H9 (cell line): ENCODE measurements around the gene SIAH2. TPM values are rescaled to one million over a fixed set of nuclear protein-coding genes. Genes with fewer than 3 reads are reported as not detected.
A peak's percentile ranks its signal among the peaks of the same experiment; 100 is the strongest.

Experiments
- DNase-seq: peaks from one replicate; pipeline ENCODE4 v3.0.0-alpha.2; 2017
- H2AFZ ChIP-seq: one replicate; pipeline ENCODE4 v1.6.1; 2013; ENCODE audit warnings: mild to moderate bottlenecking, low read length, control low read depth, moderate library complexity
- H2AK5ac ChIP-seq: 2 replicates; pipeline ENCODE4 v1.6.1; 2013; ENCODE audit warnings: low read length, control low read depth, mixed read lengths; ENCODE audit not compliant: insufficient read length
- H2BK120ac ChIP-seq: one replicate; pipeline ENCODE4 v1.6.1; 2013; ENCODE audit warnings: low read depth, mild to moderate bottlenecking, low read length, control low read depth, inconsistent platforms; ENCODE audit not compliant: poor library complexity, severe bottlenecking
- H2BK12ac ChIP-seq: 2 replicates; pipeline ENCODE4 v1.6.1; 2013; ENCODE audit warnings: low read length, control low read depth, mixed read lengths, low read depth; ENCODE audit not compliant: insufficient read length
- H2BK15ac ChIP-seq: 2 replicates; pipeline ENCODE4 v1.6.1; 2013; ENCODE audit warnings: low read depth, low read length, control low read depth
- H2BK20ac ChIP-seq: one replicate; pipeline ENCODE4 v1.6.1; 2013; ENCODE audit warnings: low read depth, mild to moderate bottlenecking, low read length, control low read depth, inconsistent platforms; ENCODE audit not compliant: poor library complexity, severe bottlenecking
- H2BK5ac ChIP-seq: 2 replicates; pipeline ENCODE4 v1.6.1; 2013; ENCODE audit warnings: low read length, control low read depth, mixed read lengths; ENCODE audit not compliant: insufficient read length
- H3K14ac ChIP-seq: 2 replicates; pipeline ENCODE4 v1.6.1; 2013; ENCODE audit warnings: low read length, control low read depth; ENCODE audit not compliant: insufficient read depth
- H3K18ac ChIP-seq: 2 replicates; pipeline ENCODE4 v1.6.1; 2013; ENCODE audit warnings: low read depth, mild to moderate bottlenecking, mixed read lengths, low read length, control low read depth; ENCODE audit not compliant: insufficient read length
- H3K23ac ChIP-seq: 2 replicates; pipeline ENCODE4 v1.6.1; 2013; ENCODE audit warnings: low read length, control low read depth, mixed read lengths, low read depth; ENCODE audit not compliant: insufficient read length
- H3K23me2 ChIP-seq: 2 replicates; pipeline ENCODE4 v1.6.1; 2013; ENCODE audit warnings: low read depth, mild to moderate bottlenecking, mixed read lengths, low read length, control low read depth; ENCODE audit not compliant: insufficient read length, poor library complexity, severe bottlenecking
- H3K27ac ChIP-seq: 2 replicates; pipeline ENCODE4 v1.5.1; 2013; ENCODE audit warnings: low read length, control low read depth, mixed read lengths, low read depth; ENCODE audit not compliant: insufficient read length
- H3K27me3 ChIP-seq: 2 replicates; pipeline ENCODE4 v1.6.1; 2013; ENCODE audit warnings: low read length, control low read depth, inconsistent platforms; ENCODE audit not compliant: insufficient read depth
- H3K4ac ChIP-seq: 2 replicates; pipeline ENCODE4 v1.6.1; 2013; ENCODE audit warnings: low read depth, mild to moderate bottlenecking, control low read depth, inconsistent platforms, low read length, moderate library complexity
- H3K4me1 ChIP-seq: 2 replicates; pipeline ENCODE4 v1.6.1; 2013; ENCODE audit warnings: low read length, control low read depth, inconsistent platforms; ENCODE audit not compliant: insufficient read depth
- H3K4me2 ChIP-seq: 2 replicates; pipeline ENCODE4 v1.6.1; 2013; ENCODE audit warnings: low read length, control low read depth, mixed read lengths; ENCODE audit not compliant: insufficient read length, insufficient read depth
- H3K56ac ChIP-seq: 2 replicates; pipeline ENCODE4 v1.6.1; 2013; ENCODE audit warnings: low read depth, mild to moderate bottlenecking, mixed read lengths, low read length, control low read depth; ENCODE audit not compliant: insufficient read length
- H3K79me1 ChIP-seq: 2 replicates; pipeline ENCODE4 v1.6.1; 2013; ENCODE audit warnings: low read depth, mild to moderate bottlenecking, moderate library complexity, low read length, control low read depth, inconsistent platforms; ENCODE audit not compliant: insufficient read depth, poor library complexity, severe bottlenecking
- H3K79me2 ChIP-seq: 2 replicates; pipeline ENCODE4 v1.6.1; 2013; ENCODE audit warnings: low read length, control low read depth, inconsistent platforms; ENCODE audit not compliant: insufficient read depth
- H3K9ac ChIP-seq: 2 replicates; pipeline ENCODE4 v1.6.1; 2013; ENCODE audit warnings: low read length, control low read depth, mixed read lengths; ENCODE audit not compliant: insufficient read length; ENCODE audit errors: extremely low read depth
- H3K9me3 ChIP-seq: one replicate; pipeline ENCODE4 v1.6.1; 2013; ENCODE audit warnings: low read depth, low read length, inconsistent platforms; ENCODE audit not compliant: control insufficient read depth
- H3T11ph ChIP-seq: one replicate; pipeline ENCODE4 v1.6.1; 2013; ENCODE audit warnings: mild to moderate bottlenecking, low read length, control low read depth, inconsistent platforms
- H4K20me1 ChIP-seq: one replicate; pipeline ENCODE4 v1.6.1; 2013; ENCODE audit not compliant: control insufficient read depth, insufficient read length, insufficient read depth
- H4K5ac ChIP-seq: 2 replicates; pipeline ENCODE4 v1.6.1; 2013; ENCODE audit warnings: low read depth, mild to moderate bottlenecking, mixed read lengths, low read length, control low read depth; ENCODE audit not compliant: insufficient read length
- H4K8ac ChIP-seq: replicated peaks from 2 replicates; pipeline ENCODE4 v1.6.1; 2013; ENCODE audit warnings: low read length, control low read depth, mixed read lengths, low read depth; ENCODE audit not compliant: insufficient read length
- H4K91ac ChIP-seq: 2 replicates; pipeline ENCODE4 v1.6.1; 2013; ENCODE audit warnings: low read depth, mild to moderate bottlenecking, moderate library complexity, mixed read lengths, low read length, control low read depth; ENCODE audit not compliant: insufficient read length
- H3K27ac Mint-ChIP-seq, 3 experiments: 2 replicates in 2 of 3; 3 replicates in 1 of 3; pipeline ENCODE4 v1.8.0; 2020 to 2021; ENCODE audit warnings: mixed read lengths in 3 of 3, mild to moderate bottlenecking in 1 of 3, moderate library complexity in 1 of 3
- H3K27me3 Mint-ChIP-seq: 2 replicates; pipeline ENCODE4 v1.8.0; 2021; ENCODE audit warnings: low read depth, mild to moderate bottlenecking, moderate library complexity, mixed read lengths
- H3K36me3 Mint-ChIP-seq, 3 experiments: 2 replicates in 2 of 3; 3 replicates in 1 of 3; pipeline ENCODE4 v1.8.0; 2020 to 2021; ENCODE audit warnings: low read depth in 3 of 3, mixed read lengths in 3 of 3; ENCODE audit not compliant: insufficient read depth in 1 of 3
- H3K4me1 Mint-ChIP-seq, 2 experiments: 2 replicates each; pipeline ENCODE4 v1.8.0; 2020; ENCODE audit warnings: mixed read lengths in 2 of 2
- H3K4me3 Mint-ChIP-seq, 2 experiments: 2 replicates in 1 of 2; 3 replicates in 1 of 2; pipeline ENCODE4 v1.8.0; 2020 to 2021; ENCODE audit warnings: mild to moderate bottlenecking in 2 of 2, mixed read lengths in 2 of 2, moderate library complexity in 1 of 2
- H3K9me3 Mint-ChIP-seq, 2 experiments: 2 replicates in 1 of 2; 3 replicates in 1 of 2; pipeline ENCODE4 v1.8.0; 2020; ENCODE audit warnings: mild to moderate bottlenecking in 2 of 2, mixed read lengths in 2 of 2, moderate library complexity in 1 of 2
- WGBS: extraction: QIAGEN DNeasy Blood & Tissue Kit; methylation state at CpG from one replicate; pipeline ENCODE4 v1.1.7; 2013; ENCODE audit warnings: missing lambda C conversion rate, low lambda C conversion rate, mixed read lengths; ENCODE audit not compliant: insufficient read length; ENCODE audit errors: extremely low coverage; 5-methylcytosine and 5-hydroxymethylcytosine counted together
- total RNA-seq: library from RNA; stranded (reverse); gene quantifications from 2 replicates; pipeline ENCODE4 v1.2.1, GENCODE V29; 2021
- TF ChIP-seq, protein P1 (sequence below): fragments of 200-600 bp; sonication (generic); conservative IDR thresholded peaks from 3 replicates; pipeline ENCODE4 v1.8.0; 2021; ENCODE audit warnings: antibody characterized with exemption, mild to moderate bottlenecking

Gene SIAH2
- total RNA-seq, 1 experiment from 2014 or later: 17.4 TPM

DNA sequence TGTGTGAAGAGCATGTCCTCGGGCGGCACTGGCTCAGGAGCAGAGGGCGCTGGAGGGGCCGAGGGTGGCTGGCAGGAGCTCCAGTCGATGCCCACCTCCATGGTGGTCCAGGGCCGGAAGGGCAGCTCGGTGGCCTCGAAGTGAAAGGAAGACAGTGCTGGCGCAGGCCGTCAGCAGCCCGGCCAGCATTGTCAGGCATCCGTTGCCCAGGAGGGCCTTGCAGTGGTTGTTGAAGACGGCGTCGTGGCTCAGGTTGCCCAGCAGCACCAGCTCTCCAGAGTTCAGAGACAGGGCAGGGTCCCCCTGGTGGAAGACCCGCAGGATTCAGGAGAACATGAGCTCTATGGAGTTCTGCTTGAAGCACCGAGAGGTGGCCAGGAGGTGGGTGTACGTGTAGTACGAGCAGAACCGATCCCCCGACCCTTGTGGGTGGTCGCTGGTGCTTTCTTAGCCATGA, 16.5 kb upstream of the SIAH2 start:
- no peaks in the 10 kb centered on the region for H3K9me3 ChIP-seq
- H3K9ac ChIP-seq: no peak overlapping the region
- no peak overlapping the region for H2BK15ac ChIP-seq
- Mint-ChIP-seq H3K36me3 (no peaks in the 10 kb centered on the region), H3K4me3 (no peak overlapping the region), H3K4me1 (no peaks in the 10 kb centered on the region), H3K9me3 (no peaks in the 10 kb centered on the region), H3K27me3 (no peaks in the 10 kb centered on the region; the same call in 1 of the 2 replicates), H3K27ac (no peak overlapping the region)
- H3K23me2 ChIP-seq: no peaks in the 10 kb centered on the region
- no peak overlapping the region for H4K5ac ChIP-seq
- H2BK20ac ChIP-seq: no peak overlapping the region
- no peak overlapping the region for H3K4me2 ChIP-seq
- H2AK5ac ChIP-seq: no peak overlapping the region
- H3K4me1 ChIP-seq: no peaks in the 10 kb centered on the region
- H2BK12ac ChIP-seq: no peak overlapping the region
- no peaks in the 10 kb centered on the region for H4K20me1 ChIP-seq
- peak; percentile 82 for DNase-seq
- no peak overlapping the region for H3T11ph ChIP-seq
- H3K79me1 ChIP-seq: no peaks in the 10 kb centered on the region
- no peak overlapping the region for H2AFZ ChIP-seq
- H3K27me3 ChIP-seq: no peaks in the 10 kb centered on the region
- WGBS: no CpG with 5 or more reads among the region's 22 CpGs
- H3K4ac ChIP-seq: no peak overlapping the region
- H3K27ac ChIP-seq: no peak overlapping the region
- H3K56ac ChIP-seq: no peak overlapping the region
- H3K14ac ChIP-seq: no peak overlapping the region
- 0 out of 2 replicates have a peak, but pooled peaks cover 1% of the 10 kb centered on the region for H3K79me2 ChIP-seq
- H2BK120ac ChIP-seq: no peak overlapping the region
- H4K8ac ChIP-seq: no peak overlapping the region
- H3K23ac ChIP-seq: no peak overlapping the region
- no peak overlapping the region for H2BK5ac ChIP-seq
- H4K91ac ChIP-seq: no peak overlapping the region
- TF ChIP-seq, protein P1, sequence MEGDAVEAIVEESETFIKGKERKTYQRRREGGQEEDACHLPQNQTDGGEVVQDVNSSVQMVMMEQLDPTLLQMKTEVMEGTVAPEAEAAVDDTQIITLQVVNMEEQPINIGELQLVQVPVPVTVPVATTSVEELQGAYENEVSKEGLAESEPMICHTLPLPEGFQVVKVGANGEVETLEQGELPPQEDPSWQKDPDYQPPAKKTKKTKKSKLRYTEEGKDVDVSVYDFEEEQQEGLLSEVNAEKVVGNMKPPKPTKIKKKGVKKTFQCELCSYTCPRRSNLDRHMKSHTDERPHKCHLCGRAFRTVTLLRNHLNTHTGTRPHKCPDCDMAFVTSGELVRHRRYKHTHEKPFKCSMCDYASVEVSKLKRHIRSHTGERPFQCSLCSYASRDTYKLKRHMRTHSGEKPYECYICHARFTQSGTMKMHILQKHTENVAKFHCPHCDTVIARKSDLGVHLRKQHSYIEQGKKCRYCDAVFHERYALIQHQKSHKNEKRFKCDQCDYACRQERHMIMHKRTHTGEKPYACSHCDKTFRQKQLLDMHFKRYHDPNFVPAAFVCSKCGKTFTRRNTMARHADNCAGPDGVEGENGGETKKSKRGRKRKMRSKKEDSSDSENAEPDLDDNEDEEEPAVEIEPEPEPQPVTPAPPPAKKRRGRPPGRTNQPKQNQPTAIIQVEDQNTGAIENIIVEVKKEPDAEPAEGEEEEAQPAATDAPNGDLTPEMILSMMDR: peak; percentile 63
- H3K18ac ChIP-seq: no peak overlapping the region
